OCI-LY7 (cell line): Measurements from ENCODE around the gene LRP1B. TPM values are rescaled to one million over a fixed set of nuclear protein-coding genes. Genes with fewer than 3 reads are reported as not detected.

Experiments used
- BruUV-seq: library from RNA; stranded (reverse); fragments of 400-500 nt; replicated peaks from 2 replicates; lab custom pipeline; 2021; lab: Mats Ljungman, UMichigan
- CTCF ChIA-PET: fragments of 300-600 bp; sonication (Branson Sonifier 250); formaldehyde crosslinking; loops from one replicate; lab custom pipeline; 2022; ENCODE audit warnings: antibody characterized with exemption; ENCODE audit not compliant: unreplicated experiment; lab: Charles Lee
- POLR2A ChIA-PET: fragments of 300-600 bp; sonication (Branson Sonifier 250); formaldehyde crosslinking; loops from one replicate; lab custom pipeline; 2022; ENCODE audit warnings: antibody characterized with exemption; lab: Charles Lee
- DNase-seq: peaks from one replicate; pipeline ENCODE4 v3.0.0-alpha.2; 2015; ENCODE audit warnings: low spot score
- H2AFZ ChIP-seq: fragments of 200-600 bp; sonication (generic), shearing (Covaris generic); 2 replicates; pipeline ENCODE4 v1.6.1; 2014; ENCODE audit warnings: mild to moderate bottlenecking, antibody characterized with exemption, low read length, moderate library complexity
- H3K27ac ChIP-seq: fragments of 200-600 bp; sonication (generic); 2 replicates; pipeline ENCODE4 v1.5.1; 2014; ENCODE audit warnings: mixed run types, low read depth, mild to moderate bottlenecking, moderate library complexity, low read length, inconsistent platforms; ENCODE audit not compliant: poor library complexity, severe bottlenecking
- H3K36me3 ChIP-seq: fragments of 200-600 bp; sonication (generic); 2 replicates; pipeline ENCODE4 v1.6.1; 2014; ENCODE audit warnings: mild to moderate bottlenecking, antibody characterized with exemption, low read length, moderate library complexity, mixed read lengths; ENCODE audit not compliant: insufficient read depth
- H3K4me1 ChIP-seq: fragments of 200-600 bp; sonication (generic); 2 replicates; pipeline ENCODE4 v1.5.1; 2014; ENCODE audit warnings: mild to moderate bottlenecking, low read length; ENCODE audit not compliant: insufficient read depth, poor library complexity, severe bottlenecking
- H3K4me2 ChIP-seq: fragments of 200-600 bp; sonication (generic); 2 replicates; pipeline ENCODE4 v1.6.1; 2014; ENCODE audit warnings: mild to moderate bottlenecking, low read length
- H3K4me3 ChIP-seq: fragments of 200-600 bp; sonication (generic); 2 replicates; pipeline ENCODE4 v1.5.1; 2014; ENCODE audit warnings: mild to moderate bottlenecking, low read depth, low read length; ENCODE audit not compliant: poor library complexity, severe bottlenecking
- H3K79me2 ChIP-seq: fragments of 200-600 bp; sonication (generic); 2 replicates; pipeline ENCODE4 v1.6.1; 2016; ENCODE audit warnings: low read depth, mild to moderate bottlenecking, low read length, moderate library complexity, mixed read lengths; ENCODE audit not compliant: insufficient read depth
- H3K9me2 ChIP-seq: fragments of 200-600 bp; sonication (generic); 2 replicates; pipeline ENCODE4 v1.6.1; 2016; ENCODE audit warnings: mild to moderate bottlenecking, low read length, mixed read lengths; ENCODE audit not compliant: insufficient read depth
- H3K9me3 ChIP-seq: fragments of 200-600 bp; sonication (generic); 2 replicates; pipeline ENCODE4 v1.6.1; 2014; ENCODE audit warnings: mild to moderate bottlenecking, mixed run types, low read length, mixed read lengths
- H4K20me1 ChIP-seq: fragments of 200-600 bp; sonication (generic); 2 replicates; pipeline ENCODE4 v1.6.1; 2014; ENCODE audit warnings: mild to moderate bottlenecking, antibody characterized with exemption, low read length, moderate library complexity, mixed read lengths; ENCODE audit not compliant: insufficient read depth
- EZH2phosphoT487 ChIP-seq: fragments of 200-600 bp; sonication (generic); IDR thresholded peaks from 2 replicates; pipeline ENCODE4 v1.6.1; 2018; ENCODE audit warnings: low read depth, borderline replicate concordance, mild to moderate bottlenecking, mixed run types, antibody characterized with exemption, low read length, moderate library complexity, mixed read lengths
- intact Hi-C: fragments of 100-400 bp; cut with micrococcal nuclease; formaldehyde crosslinking; loops from one replicate; pipeline ENCODE4 v1.10.0; 2022; ENCODE audit not compliant: unreplicated experiment
- total RNA-seq, 2 experiments: library from RNA; depleted of rRNA in 1 of 2; stranded (reverse); fragments of >200 nt in 1 of 2; shearing (Covaris generic) in 1 of 2; gene quantifications; 2 replicates each; pipeline ENCODE4 v1.2.3, GENCODE V29; 2014 to 2022
- TF ChIP-seq, protein P1 (sequence below): fragments of 200-600 bp; sonication (generic); conservative IDR thresholded peaks from 2 replicates; pipeline ENCODE4 v1.5.1; 2014; ENCODE audit warnings: mild to moderate bottlenecking, antibody characterized with exemption, low read length, moderate library complexity, mixed read lengths

LRP1B gene
- total RNA-seq, 2 experiments from 2014 or later = not detected

DNA sequence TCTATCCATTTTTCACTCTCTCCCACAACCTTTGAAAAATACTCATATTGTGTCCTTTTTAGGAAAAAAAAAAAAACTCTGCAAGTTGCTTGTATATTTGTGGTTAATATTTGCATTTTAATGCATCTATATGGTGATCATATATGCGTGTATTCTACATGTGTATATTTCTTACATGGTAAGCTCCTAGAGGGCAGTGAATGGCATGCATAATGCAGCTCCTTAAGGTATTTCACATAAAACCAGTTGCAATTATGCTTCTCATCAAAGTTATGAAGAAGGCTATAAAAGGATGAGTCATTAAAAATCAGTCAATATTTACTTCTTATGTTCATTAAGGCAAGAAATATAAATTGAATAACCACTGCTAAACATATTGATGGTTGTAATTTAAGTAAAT lies 100.8 kb downstream of the LRP1B start:
- Histone ChIP-seq H3K9me3 (no peaks in the 10 kb centered on the region), H3K27ac (no peak overlapping the region), H4K20me1 (no peaks in the 10 kb centered on the region), H3K4me2 (no peak overlapping the region), H3K36me3 (no peaks in the 10 kb centered on the region), H3K79me2 (no peaks in the 10 kb centered on the region), H3K4me1 (no peaks in the 10 kb centered on the region), H3K4me3 (no peak overlapping the region), H2AFZ (no peak overlapping the region), H3K9me2 (no peaks in the 10 kb centered on the region)
- TF ChIP-seq, protein P1, sequence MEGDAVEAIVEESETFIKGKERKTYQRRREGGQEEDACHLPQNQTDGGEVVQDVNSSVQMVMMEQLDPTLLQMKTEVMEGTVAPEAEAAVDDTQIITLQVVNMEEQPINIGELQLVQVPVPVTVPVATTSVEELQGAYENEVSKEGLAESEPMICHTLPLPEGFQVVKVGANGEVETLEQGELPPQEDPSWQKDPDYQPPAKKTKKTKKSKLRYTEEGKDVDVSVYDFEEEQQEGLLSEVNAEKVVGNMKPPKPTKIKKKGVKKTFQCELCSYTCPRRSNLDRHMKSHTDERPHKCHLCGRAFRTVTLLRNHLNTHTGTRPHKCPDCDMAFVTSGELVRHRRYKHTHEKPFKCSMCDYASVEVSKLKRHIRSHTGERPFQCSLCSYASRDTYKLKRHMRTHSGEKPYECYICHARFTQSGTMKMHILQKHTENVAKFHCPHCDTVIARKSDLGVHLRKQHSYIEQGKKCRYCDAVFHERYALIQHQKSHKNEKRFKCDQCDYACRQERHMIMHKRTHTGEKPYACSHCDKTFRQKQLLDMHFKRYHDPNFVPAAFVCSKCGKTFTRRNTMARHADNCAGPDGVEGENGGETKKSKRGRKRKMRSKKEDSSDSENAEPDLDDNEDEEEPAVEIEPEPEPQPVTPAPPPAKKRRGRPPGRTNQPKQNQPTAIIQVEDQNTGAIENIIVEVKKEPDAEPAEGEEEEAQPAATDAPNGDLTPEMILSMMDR = no peak
- no peak for TF ChIP-seq EZH2phosphoT487
- ChIA-PET POLR2A (interaction anchor here (0.7 to 1.1 kb wide), 3 partner anchors 11 to 52 kb away, joined by 3 read pairs; no protein-coding TSS in a partner anchor), CTCF (no interaction called here)
- intact Hi-C loops = no loop called here
- no peak for DNase-seq
- no TSS peak for BruUV-seq

DNA sequence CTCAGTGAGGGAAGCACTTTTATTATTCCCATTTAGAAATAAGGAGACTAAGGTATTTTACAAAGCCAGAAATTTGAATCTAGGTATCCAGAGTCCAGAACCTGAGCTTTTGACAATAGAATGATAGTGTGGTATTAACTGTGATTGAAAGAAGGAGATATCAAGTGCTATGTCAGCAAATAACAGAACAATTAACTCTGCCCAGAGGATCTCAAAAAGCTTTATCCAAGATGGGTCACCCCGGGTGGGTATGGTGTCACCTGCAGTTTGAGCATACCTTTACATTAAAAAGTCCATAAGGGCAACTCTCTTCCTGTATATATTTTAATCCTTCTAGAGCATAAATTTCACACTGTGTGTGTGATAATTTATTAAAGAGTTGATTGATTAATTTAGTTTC lies 105.4 kb downstream of the LRP1B start:
- ChIA-PET POLR2A (interaction anchor here (0.7 kb wide), 2 partner anchors 97 to 101 kb away, joined by 3 read pairs; no protein-coding TSS in a partner anchor), CTCF (no interaction called here)
- Histone ChIP-seq H3K4me2 (no peak overlapping the region), H4K20me1 (no peaks in the 10 kb centered on the region), H3K9me3 (no peaks in the 10 kb centered on the region), H2AFZ (no peak overlapping the region), H3K4me3 (no peak overlapping the region), H3K4me1 (no peaks in the 10 kb centered on the region), H3K79me2 (no peaks in the 10 kb centered on the region), H3K9me2 (no peaks in the 10 kb centered on the region), H3K27ac (no peak overlapping the region), H3K36me3 (no peaks in the 10 kb centered on the region)
- DNase-seq = no peak
- BruUV-seq = no TSS peak
- TF ChIP-seq, protein P1 = no peak
- no peak for TF ChIP-seq EZH2phosphoT487
- intact Hi-C loops = no loop called here

DNA sequence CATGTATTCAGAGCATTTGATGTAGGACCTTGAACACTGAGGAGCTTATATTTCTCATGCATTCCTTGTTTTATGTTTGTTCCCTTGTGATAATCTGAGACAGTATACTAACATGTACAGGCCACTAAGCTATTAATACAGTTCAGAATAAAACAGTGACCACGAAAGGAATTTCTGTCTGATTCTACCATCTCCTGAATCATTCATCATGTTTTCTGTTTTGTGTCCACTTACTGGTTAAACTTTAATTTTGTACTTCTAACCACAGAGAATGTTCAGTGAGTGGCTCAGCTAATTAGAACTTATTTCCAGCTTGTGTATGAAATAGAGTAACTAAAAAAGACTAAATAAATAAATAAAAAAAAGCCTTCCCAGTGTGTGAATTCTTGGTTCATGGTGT lies 110.4 kb downstream of the LRP1B start:
- no peaks in the 10 kb centered on the region for H3K9me3 ChIP-seq
- CTCF ChIA-PET = no interaction called here

More for the DNA sequence above, 110.4 kb downstream of the LRP1B start:
- H4K20me1 ChIP-seq = no peaks in the 10 kb centered on the region
- no peaks in the 10 kb centered on the region for H3K36me3 ChIP-seq
- H3K4me3 ChIP-seq = no peak overlapping the region
- no peaks in the 10 kb centered on the region for H3K79me2 ChIP-seq
- intact Hi-C loops = no loop called here
- no peaks in the 10 kb centered on the region for H3K4me1 ChIP-seq
- no peak overlapping the region for H2AFZ ChIP-seq
- H3K4me2 ChIP-seq = no peak overlapping the region
- H3K9me2 ChIP-seq = no peaks in the 10 kb centered on the region
- DNase-seq = no peak
- no TSS peak for BruUV-seq
- no peak overlapping the region for H3K27ac ChIP-seq
- POLR2A ChIA-PET = no interaction called here
- TF ChIP-seq, protein P1 = no peak
- TF ChIP-seq EZH2phosphoT487 = no peak
